ENCODE results near the gene PITX2. TPM values are rescaled to one million over a fixed set of nuclear protein-coding genes. Genes with fewer than 3 reads are reported as not detected.

The PITX2 gene
- polyA plus RNA-seq, 1 donor from 2014 or later, result not detected

DNA sequence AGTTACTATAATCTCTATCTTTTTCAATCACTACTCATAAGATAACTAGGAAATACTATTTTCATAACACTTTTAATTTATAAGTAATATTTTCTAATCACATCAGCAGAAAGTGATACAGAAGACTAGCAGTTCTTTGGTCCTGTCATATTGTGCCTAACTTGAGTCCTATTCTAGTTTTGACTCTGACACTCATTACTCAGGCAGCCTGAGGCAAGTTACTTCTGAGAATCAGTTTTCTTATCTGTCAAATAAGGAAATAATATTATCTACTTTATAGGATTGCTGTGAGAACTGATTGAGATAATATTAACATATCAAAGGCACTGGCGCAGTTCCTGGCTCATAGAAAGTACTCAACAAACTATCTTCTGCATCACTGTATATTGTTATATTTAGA lies 17.8 kb downstream of the PITX2 start:
- no peaks in the 10 kb centered on the region for H3K79me2 ChIP-seq (replicated peaks; ENCODE audit: insufficient read depth, low read length)
- H3K9me2 ChIP-seq (ENCODE audit: insufficient read depth, low read length), result no peaks in the 10 kb centered on the region
- TF ChIP-seq MXI1 (conservative IDR thresholded peaks at IDR 0.05; ENCODE audit: poor library complexity, severe bottlenecking) (no peak), EP300 (conservative IDR thresholded peaks at IDR 0.05; ENCODE audit: poor library complexity, severe bottlenecking) (no peak), TAF1 (IDR thresholded peaks at IDR 0.05; ENCODE audit: low read depth) (no peak)
- H4K20me1 ChIP-seq (ENCODE audit: insufficient read depth), result no peaks in the 10 kb centered on the region
- no peak overlapping the region for H3K27ac ChIP-seq (ENCODE audit: low read length)
- H3K36me3 ChIP-seq (ENCODE audit: insufficient read depth, low read length), result no peaks in the 10 kb centered on the region
- no peak overlapping the region for H3K9ac ChIP-seq (ENCODE audit: low read length)
- H3K27me3 ChIP-seq (ENCODE audit: insufficient read depth, low read depth, low read length), result peaks cover 27% of the 10 kb centered on the region
- H3K9me3 ChIP-seq (ENCODE audit: low read length), result no peaks in the 10 kb centered on the region
- H3K4me2 ChIP-seq (ENCODE audit: low read length), result no peak overlapping the region
- H3K4me3 ChIP-seq (ENCODE audit: low read length), result no peak overlapping the region
- H2AFZ ChIP-seq (ENCODE audit: low read depth, low read length), result no peak overlapping the region
- no peaks in the 10 kb centered on the region for H3F3A ChIP-seq (ENCODE audit: insufficient read depth, low read length, poor library complexity, severe bottlenecking)

DNA sequence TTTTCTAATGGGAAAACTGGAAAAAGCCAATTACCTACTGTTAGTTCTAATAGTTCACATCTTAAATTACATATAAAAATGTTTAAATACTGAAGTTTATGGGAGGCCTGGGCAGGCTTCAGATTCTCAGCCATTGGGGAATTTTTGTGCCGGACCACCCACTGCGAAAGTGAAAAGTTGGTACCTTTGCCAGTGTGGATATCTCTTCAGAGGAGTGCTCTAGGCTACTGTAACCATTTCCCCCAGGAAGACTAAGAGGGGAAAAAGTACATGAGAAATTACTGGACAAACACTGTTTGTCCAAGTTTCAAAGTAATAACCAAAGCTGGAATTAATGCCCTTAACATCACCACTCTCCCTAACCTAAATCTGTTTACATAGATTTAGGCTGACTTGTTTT lies 20.8 kb downstream of the PITX2 start:
- no peaks in the 10 kb centered on the region for H3K9me2 ChIP-seq (ENCODE audit: insufficient read depth, low read length)
- no peak overlapping the region for H3K4me2 ChIP-seq (ENCODE audit: low read length)
- TF ChIP-seq, protein P1, sequence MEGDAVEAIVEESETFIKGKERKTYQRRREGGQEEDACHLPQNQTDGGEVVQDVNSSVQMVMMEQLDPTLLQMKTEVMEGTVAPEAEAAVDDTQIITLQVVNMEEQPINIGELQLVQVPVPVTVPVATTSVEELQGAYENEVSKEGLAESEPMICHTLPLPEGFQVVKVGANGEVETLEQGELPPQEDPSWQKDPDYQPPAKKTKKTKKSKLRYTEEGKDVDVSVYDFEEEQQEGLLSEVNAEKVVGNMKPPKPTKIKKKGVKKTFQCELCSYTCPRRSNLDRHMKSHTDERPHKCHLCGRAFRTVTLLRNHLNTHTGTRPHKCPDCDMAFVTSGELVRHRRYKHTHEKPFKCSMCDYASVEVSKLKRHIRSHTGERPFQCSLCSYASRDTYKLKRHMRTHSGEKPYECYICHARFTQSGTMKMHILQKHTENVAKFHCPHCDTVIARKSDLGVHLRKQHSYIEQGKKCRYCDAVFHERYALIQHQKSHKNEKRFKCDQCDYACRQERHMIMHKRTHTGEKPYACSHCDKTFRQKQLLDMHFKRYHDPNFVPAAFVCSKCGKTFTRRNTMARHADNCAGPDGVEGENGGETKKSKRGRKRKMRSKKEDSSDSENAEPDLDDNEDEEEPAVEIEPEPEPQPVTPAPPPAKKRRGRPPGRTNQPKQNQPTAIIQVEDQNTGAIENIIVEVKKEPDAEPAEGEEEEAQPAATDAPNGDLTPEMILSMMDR (IDR thresholded peaks at IDR 0.05; ENCODE audit: poor library complexity, severe bottlenecking), result no peak
- TF ChIP-seq EP300 (conservative IDR thresholded peaks at IDR 0.05; ENCODE audit: poor library complexity, severe bottlenecking), result no peak
- TF ChIP-seq TAF1 (IDR thresholded peaks at IDR 0.05; ENCODE audit: low read depth), result no peak
- H3K27ac ChIP-seq (ENCODE audit: low read length), result no peak overlapping the region
- H3K9ac ChIP-seq (ENCODE audit: low read length), result no peak overlapping the region
- H3F3A ChIP-seq (ENCODE audit: insufficient read depth, low read length, poor library complexity, severe bottlenecking), result no peaks in the 10 kb centered on the region
- no peak overlapping the region for H3K4me3 ChIP-seq (ENCODE audit: low read length)
- H3K9me3 ChIP-seq (ENCODE audit: low read length), result no peaks in the 10 kb centered on the region
- H4K20me1 ChIP-seq (ENCODE audit: insufficient read depth), result no peaks in the 10 kb centered on the region
- no peaks in the 10 kb centered on the region for H3K36me3 ChIP-seq (ENCODE audit: insufficient read depth, low read length)
- no peak overlapping the region for H2AFZ ChIP-seq (ENCODE audit: low read depth, low read length)
- no peaks in the 10 kb centered on the region for H3K79me2 ChIP-seq (replicated peaks; ENCODE audit: insufficient read depth, low read length)
- no peaks in the 10 kb centered on the region for H3K27me3 ChIP-seq (ENCODE audit: insufficient read depth, low read depth, low read length)

DNA sequence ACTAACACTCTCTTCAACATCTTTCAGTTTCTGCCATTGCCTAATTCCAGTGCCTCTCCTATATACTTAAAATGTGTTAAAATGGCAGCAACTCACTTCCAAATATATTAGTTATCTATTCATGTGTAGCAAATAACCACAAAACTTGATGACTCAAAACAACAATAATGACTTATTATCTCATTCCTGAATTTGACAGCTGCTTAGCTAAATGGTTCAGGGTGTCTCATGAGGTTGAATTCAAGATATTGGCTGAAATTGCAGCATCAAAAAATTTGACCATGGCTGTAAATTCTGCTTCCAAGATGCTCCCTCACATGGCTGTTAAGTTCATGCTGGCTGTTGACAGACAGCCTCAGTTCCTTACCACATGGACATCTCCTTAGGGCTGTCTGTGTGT lies 25.3 kb downstream of the PITX2 start:
- H2AFZ ChIP-seq (ENCODE audit: low read depth, low read length), result no peak overlapping the region
- H3K36me3 ChIP-seq (ENCODE audit: insufficient read depth, low read length), result no peaks in the 10 kb centered on the region
- no peak overlapping the region for H3K9ac ChIP-seq (ENCODE audit: low read length)
- H4K20me1 ChIP-seq (ENCODE audit: insufficient read depth), result no peaks in the 10 kb centered on the region
- no peaks in the 10 kb centered on the region for H3F3A ChIP-seq (ENCODE audit: insufficient read depth, low read length, poor library complexity, severe bottlenecking)
- no peak overlapping the region for H3K27ac ChIP-seq (ENCODE audit: low read length)
- TF ChIP-seq RAD21 (conservative IDR thresholded peaks at IDR 0.05) (no peak), EZH2 (IDR thresholded peaks at IDR 0.05; ENCODE audit: borderline replicate concordance, insufficient read depth, low read length, poor library complexity, severe bottlenecking) (no peak), TAF1 (IDR thresholded peaks at IDR 0.05; ENCODE audit: low read depth) (no peak), SMC3 (conservative IDR thresholded peaks at IDR 0.05; ENCODE audit: poor library complexity) (no peak), EP300 (conservative IDR thresholded peaks at IDR 0.05; ENCODE audit: poor library complexity, severe bottlenecking) (no peak), POLR2AphosphoS5 (IDR thresholded peaks at IDR 0.05) (no peak), MXI1 (conservative IDR thresholded peaks at IDR 0.05; ENCODE audit: poor library complexity, severe bottlenecking) (no peak)
- TF ChIP-seq, protein P2, sequence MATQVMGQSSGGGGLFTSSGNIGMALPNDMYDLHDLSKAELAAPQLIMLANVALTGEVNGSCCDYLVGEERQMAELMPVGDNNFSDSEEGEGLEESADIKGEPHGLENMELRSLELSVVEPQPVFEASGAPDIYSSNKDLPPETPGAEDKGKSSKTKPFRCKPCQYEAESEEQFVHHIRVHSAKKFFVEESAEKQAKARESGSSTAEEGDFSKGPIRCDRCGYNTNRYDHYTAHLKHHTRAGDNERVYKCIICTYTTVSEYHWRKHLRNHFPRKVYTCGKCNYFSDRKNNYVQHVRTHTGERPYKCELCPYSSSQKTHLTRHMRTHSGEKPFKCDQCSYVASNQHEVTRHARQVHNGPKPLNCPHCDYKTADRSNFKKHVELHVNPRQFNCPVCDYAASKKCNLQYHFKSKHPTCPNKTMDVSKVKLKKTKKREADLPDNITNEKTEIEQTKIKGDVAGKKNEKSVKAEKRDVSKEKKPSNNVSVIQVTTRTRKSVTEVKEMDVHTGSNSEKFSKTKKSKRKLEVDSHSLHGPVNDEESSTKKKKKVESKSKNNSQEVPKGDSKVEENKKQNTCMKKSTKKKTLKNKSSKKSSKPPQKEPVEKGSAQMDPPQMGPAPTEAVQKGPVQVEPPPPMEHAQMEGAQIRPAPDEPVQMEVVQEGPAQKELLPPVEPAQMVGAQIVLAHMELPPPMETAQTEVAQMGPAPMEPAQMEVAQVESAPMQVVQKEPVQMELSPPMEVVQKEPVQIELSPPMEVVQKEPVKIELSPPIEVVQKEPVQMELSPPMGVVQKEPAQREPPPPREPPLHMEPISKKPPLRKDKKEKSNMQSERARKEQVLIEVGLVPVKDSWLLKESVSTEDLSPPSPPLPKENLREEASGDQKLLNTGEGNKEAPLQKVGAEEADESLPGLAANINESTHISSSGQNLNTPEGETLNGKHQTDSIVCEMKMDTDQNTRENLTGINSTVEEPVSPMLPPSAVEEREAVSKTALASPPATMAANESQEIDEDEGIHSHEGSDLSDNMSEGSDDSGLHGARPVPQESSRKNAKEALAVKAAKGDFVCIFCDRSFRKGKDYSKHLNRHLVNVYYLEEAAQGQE (IDR thresholded peaks at IDR 0.05; ENCODE audit: borderline replicate concordance), result no peak
- TF ChIP-seq, protein P1 (IDR thresholded peaks at IDR 0.05; ENCODE audit: poor library complexity, severe bottlenecking), result no peak
- H3K9me3 ChIP-seq (ENCODE audit: low read length), result peaks cover 3% of the 10 kb centered on the region
- no peaks in the 10 kb centered on the region for H3K27me3 ChIP-seq (ENCODE audit: insufficient read depth, low read depth, low read length)
- H3K4me3 ChIP-seq (ENCODE audit: low read length), result no peak overlapping the region
- no peaks in the 10 kb centered on the region for H3K9me2 ChIP-seq (ENCODE audit: insufficient read depth, low read length)
- H3K4me2 ChIP-seq (ENCODE audit: low read length), result no peak overlapping the region
- no peaks in the 10 kb centered on the region for H3K79me2 ChIP-seq (replicated peaks; ENCODE audit: insufficient read depth, low read length)
